ENCODE results near the gene C6orf52. TPM values are rescaled to one million over a fixed set of nuclear protein-coding genes. Genes with fewer than 3 reads are reported as not detected.

C6orf52 gene
- total RNA-seq, 1 experiment from 2014 or later, result 3.9 TPM

GRCh38 chr6:10678456-10678855 lies 16.0 kb downstream of the C6orf52 start:
- no peaks in the 10 kb centered on the region for H3K27me3 ChIP-seq (ENCODE audit: insufficient read depth, low read length)
- H3K9me2 ChIP-seq (ENCODE audit: insufficient read depth), result no peaks in the 10 kb centered on the region
- H4K20me1 ChIP-seq (ENCODE audit: insufficient read depth), result no peaks in the 10 kb centered on the region
- POLR2A ChIA-PET, result no interaction called here
- H3K4me3 ChIP-seq (replicated peaks in 1 of 2; ENCODE audit: low read depth in 1 of 2, low read length in 2 of 2), result no peak overlapping the region
- CTCF ChIA-PET, result no interaction called here
- H3K36me3 ChIP-seq (ENCODE audit: control insufficient read depth in 1 of 2, insufficient read depth in 2 of 2, low read length in 2 of 2), result no peaks in the 10 kb centered on the region
- no peaks in the 10 kb centered on the region for H3K9me3 ChIP-seq (ENCODE audit: control insufficient read depth in 1 of 2, insufficient read depth in 1 of 2, low read depth in 1 of 2, low read length in 2 of 2)
- H3K27ac ChIP-seq (ENCODE audit: low read depth, low read length), result no peak overlapping the region
- no peak overlapping the region for H3K9ac ChIP-seq (ENCODE audit: low read length)
- no peak for DNase-seq (ENCODE audit: low read depth, low spot score)
- H3K79me2 ChIP-seq (ENCODE audit: insufficient read depth, low read length), result no peaks in the 10 kb centered on the region
- intact Hi-C loops (cut with micrococcal nuclease), result no loop called here
- no peak for ATAC-seq
- no peak overlapping the region for H3K4me2 ChIP-seq (ENCODE audit: low read length)
- no peaks in the 10 kb centered on the region for H3K4me1 ChIP-seq (ENCODE audit: control insufficient read depth in 1 of 2, insufficient read depth in 2 of 2, low read length in 2 of 2)
- H2AFZ ChIP-seq (ENCODE audit: low read depth, low read length, poor library complexity, severe bottlenecking), result no peak overlapping the region
- no peak for TF ChIP-seq TCF7L2 (IDR thresholded peaks at IDR 0.05; ENCODE audit: borderline replicate concordance, extremely low read depth, insufficient read depth, insufficient read length)
- TF ChIP-seq CBX3 (IDR thresholded peaks at IDR 0.05; ENCODE audit: low read depth), result no peak
- no peak for TF ChIP-seq FOSL1 (IDR thresholded peaks at IDR 0.05; ENCODE audit: low read depth)
- no peak for TF ChIP-seq EZH2 (IDR thresholded peaks at IDR 0.05)
- TF ChIP-seq CEBPB (IDR thresholded peaks at IDR 0.05; ENCODE audit: low read depth), result no peak
- no peak for TF ChIP-seq SIN3A (IDR thresholded peaks at IDR 0.05; ENCODE audit: low read depth)
- TF ChIP-seq EZH2phosphoT487 (IDR thresholded peaks at IDR 0.05; ENCODE audit: borderline replicate concordance), result no peak
- TF ChIP-seq YY1 (IDR thresholded peaks at IDR 0.05; ENCODE audit: extremely low read depth, insufficient replicate concordance, low read depth, low read length), result no peak
- TF ChIP-seq, protein P1, sequence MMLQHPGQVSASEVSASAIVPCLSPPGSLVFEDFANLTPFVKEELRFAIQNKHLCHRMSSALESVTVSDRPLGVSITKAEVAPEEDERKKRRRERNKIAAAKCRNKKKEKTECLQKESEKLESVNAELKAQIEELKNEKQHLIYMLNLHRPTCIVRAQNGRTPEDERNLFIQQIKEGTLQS (IDR thresholded peaks at IDR 0.05), result no peak
- TF ChIP-seq ZNF274 (IDR thresholded peaks at IDR 0.05; ENCODE audit: low read depth, low read length), result no peak
- TF ChIP-seq, protein P2, sequence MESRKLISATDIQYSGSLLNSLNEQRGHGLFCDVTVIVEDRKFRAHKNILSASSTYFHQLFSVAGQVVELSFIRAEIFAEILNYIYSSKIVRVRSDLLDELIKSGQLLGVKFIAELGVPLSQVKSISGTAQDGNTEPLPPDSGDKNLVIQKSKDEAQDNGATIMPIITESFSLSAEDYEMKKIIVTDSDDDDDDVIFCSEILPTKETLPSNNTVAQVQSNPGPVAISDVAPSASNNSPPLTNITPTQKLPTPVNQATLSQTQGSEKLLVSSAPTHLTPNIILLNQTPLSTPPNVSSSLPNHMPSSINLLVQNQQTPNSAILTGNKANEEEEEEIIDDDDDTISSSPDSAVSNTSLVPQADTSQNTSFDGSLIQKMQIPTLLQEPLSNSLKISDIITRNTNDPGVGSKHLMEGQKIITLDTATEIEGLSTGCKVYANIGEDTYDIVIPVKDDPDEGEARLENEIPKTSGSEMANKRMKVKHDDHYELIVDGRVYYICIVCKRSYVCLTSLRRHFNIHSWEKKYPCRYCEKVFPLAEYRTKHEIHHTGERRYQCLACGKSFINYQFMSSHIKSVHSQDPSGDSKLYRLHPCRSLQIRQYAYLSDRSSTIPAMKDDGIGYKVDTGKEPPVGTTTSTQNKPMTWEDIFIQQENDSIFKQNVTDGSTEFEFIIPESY (IDR thresholded peaks at IDR 0.05; ENCODE audit: extremely low read depth, insufficient replicate concordance, low read length), result no peak
- no peak for TF ChIP-seq SRF (IDR thresholded peaks at IDR 0.05; ENCODE audit: low read depth)
- BruUV-seq (replicated peaks), result no TSS peak
- RAD21 ChIA-PET (ENCODE audit: low non-redundant PET in 1 of 2, low total read pairs in 2 of 2, uncharacterized antibody in 2 of 2, unreplicated experiment in 2 of 2), result no interaction called here

Data from HCT116 (cell line).